ENCODE results near the gene COQ5. TPM values are rescaled to one million over a fixed set of nuclear protein-coding genes. Genes with fewer than 3 reads are reported as not detected.

Gene COQ5
- total RNA-seq, 1 experiment from 2014 or later = 35.1 TPM

DNA sequence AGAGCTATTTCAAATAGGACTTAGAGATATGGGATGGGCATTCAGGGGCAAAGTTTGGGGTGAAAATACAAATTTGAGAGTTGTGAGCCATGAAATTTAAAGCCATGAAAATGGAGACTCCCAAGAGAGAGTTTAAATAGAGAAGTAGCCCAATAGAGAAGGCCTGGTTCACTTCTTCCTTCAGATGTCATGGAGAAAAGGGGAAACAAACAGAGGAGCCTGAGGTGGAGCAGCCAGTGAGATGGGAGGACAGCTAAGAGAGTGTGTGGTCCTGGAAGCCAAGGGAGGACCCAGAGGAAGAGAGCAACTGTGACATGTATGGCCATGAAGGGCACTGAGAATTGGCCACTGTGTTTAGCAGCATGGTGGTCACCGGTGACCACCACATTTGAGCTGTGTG, 45.3 kb downstream of the COQ5 start (continued):
- no peak for TF ChIP-seq CREM (CRISPR knock-in tag; IDR thresholded peaks at IDR 0.05)

DNA sequence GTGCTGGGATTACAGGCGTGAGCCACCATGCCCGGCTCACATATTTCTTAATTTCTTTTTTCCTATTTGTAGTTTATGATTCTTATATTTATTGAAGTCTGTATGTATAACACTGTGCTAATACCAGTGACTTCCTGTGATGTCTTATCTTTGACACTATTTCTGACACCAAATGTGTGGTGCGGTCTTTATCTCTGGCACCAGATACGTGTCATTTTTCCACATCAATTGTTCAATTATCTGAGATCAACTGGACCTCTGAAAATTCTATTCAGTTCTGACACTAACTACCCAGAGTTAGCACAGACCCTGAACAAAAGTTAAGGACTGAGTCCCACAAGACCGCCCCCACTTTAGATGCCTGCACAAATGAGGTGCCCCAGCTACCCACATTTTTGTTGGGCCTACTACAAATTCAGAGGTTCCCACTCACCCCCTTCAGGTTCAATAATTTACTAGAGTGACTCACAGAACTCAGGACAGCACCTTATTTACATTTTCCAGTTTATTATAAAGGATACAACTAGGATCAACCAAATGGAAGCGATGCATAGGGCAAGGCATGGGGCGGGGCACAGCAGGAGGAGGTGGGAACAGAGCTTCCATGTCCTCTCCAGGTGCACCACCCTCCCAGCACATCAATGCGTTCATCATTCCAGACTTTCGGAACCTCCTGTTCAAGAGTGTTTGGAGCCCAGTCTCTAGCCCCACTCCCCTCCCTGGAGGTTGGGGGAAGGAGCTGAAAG, 47.8 kb downstream of the COQ5 start:
- no peak overlapping the region for H3K4me3 Mint-ChIP-seq
- ChIA-PET POLR2A (interaction anchor here (0.6 to 1.2 kb wide), 3 partner anchors 15 to 379 kb away, joined by 3 read pairs; partner anchors contain the start of gene DYNLL1), CTCF (interaction anchor here (0.7 kb wide), 1 partner anchor 28 kb away, joined by 3 read pairs; no protein-coding TSS in a partner anchor)
- no peak for TF ChIP-seq TEAD1 (CRISPR knock-in tag; IDR thresholded peaks at IDR 0.05)
- H3K4me1 Mint-ChIP-seq = peaks cover 6% of the 10 kb centered on the region
- H3K9me3 Mint-ChIP-seq = no peaks in the 10 kb centered on the region
- H3K27me3 Mint-ChIP-seq (ENCODE audit: low read depth) = no peaks in the 10 kb centered on the region
- DNase-seq (ENCODE audit: low spot score) (no peak), ATAC-seq (no peak)
- no peaks in the 10 kb centered on the region for H3K36me3 Mint-ChIP-seq
- H3K27ac Mint-ChIP-seq = no peak overlapping the region

DNA sequence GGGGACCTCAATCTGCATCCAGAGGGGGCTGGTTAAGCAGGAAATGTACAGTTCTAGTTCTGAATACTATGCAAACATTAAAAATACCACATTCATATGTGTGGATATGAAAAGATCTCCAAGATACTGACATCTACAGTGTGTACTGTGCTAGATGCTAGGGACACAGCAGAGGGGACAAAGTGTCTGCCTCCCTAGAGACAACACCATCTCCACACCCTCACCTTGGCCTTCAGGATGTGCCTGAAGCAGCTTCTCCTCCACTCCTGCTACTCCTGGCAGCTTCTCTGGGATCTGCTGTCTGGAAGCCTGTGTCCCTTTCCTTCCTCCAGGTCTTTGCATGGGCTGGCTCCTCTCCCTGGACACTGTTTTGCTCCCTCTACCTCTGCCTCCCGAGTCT, 48.7 kb downstream of the COQ5 start:
- CTCF ChIA-PET = interaction anchor here (0.8 to 1.1 kb wide), 2 partner anchors 10 to 16 kb away, joined by 3 to 5 read pairs; partner anchors contain the start of genes DYNLL1 and SRSF9
- peak overlapping the region; percentile 55 for H3K27ac Mint-ChIP-seq
- H3K27me3 Mint-ChIP-seq (ENCODE audit: low read depth) = no peaks in the 10 kb centered on the region
- DNase-seq (ENCODE audit: low spot score) (no peak), ATAC-seq (no peak)
- POLR2A ChIA-PET = interaction anchor here (1.0 to 1.5 kb wide), 2 partner anchors 16 to 50 kb away, joined by 3 to 9 read pairs; partner anchors contain the start of gene DYNLL1
- H3K4me1 Mint-ChIP-seq = peaks cover 6% of the 10 kb centered on the region
- no peaks in the 10 kb centered on the region for H3K36me3 Mint-ChIP-seq
- no peak overlapping the region for H3K4me3 Mint-ChIP-seq
- TF ChIP-seq, protein P1, sequence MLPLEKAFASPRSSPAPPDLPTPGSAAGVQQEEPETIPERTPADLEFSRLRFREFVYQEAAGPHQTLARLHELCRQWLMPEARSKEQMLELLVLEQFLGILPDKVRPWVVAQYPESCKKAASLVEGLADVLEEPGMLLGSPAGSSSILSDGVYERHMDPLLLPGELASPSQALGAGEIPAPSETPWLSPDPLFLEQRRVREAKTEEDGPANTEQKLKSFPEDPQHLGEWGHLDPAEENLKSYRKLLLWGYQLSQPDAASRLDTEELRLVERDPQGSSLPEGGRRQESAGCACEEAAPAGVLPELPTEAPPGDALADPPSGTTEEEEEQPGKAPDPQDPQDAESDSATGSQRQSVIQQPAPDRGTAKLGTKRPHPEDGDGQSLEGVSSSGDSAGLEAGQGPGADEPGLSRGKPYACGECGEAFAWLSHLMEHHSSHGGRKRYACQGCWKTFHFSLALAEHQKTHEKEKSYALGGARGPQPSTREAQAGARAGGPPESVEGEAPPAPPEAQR (CRISPR knock-in tag; IDR thresholded peaks at IDR 0.05) = no peak
- TF ChIP-seq, protein P2, sequence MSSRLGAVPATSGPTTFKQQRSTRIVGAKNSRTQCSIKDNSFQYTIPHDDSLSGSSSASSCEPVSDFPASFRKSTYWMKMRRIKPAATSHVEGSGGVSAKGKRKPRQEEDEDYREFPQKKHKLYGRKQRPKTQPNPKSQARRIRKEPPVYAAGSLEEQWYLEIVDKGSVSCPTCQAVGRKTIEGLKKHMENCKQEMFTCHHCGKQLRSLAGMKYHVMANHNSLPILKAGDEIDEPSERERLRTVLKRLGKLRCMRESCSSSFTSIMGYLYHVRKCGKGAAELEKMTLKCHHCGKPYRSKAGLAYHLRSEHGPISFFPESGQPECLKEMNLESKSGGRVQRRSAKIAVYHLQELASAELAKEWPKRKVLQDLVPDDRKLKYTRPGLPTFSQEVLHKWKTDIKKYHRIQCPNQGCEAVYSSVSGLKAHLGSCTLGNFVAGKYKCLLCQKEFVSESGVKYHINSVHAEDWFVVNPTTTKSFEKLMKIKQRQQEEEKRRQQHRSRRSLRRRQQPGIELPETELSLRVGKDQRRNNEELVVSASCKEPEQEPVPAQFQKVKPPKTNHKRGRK (CRISPR knock-in tag; IDR thresholded peaks at IDR 0.05; ENCODE audit: borderline replicate concordance) = no peak
- TF ChIP-seq, protein P3, sequence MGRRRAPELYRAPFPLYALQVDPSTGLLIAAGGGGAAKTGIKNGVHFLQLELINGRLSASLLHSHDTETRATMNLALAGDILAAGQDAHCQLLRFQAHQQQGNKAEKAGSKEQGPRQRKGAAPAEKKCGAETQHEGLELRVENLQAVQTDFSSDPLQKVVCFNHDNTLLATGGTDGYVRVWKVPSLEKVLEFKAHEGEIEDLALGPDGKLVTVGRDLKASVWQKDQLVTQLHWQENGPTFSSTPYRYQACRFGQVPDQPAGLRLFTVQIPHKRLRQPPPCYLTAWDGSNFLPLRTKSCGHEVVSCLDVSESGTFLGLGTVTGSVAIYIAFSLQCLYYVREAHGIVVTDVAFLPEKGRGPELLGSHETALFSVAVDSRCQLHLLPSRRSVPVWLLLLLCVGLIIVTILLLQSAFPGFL (CRISPR knock-in tag; IDR thresholded peaks at IDR 0.05; ENCODE audit: borderline replicate concordance) = no peak
- TF ChIP-seq EMX1 (CRISPR knock-in tag; IDR thresholded peaks at IDR 0.05) (no peak), IRF2 (CRISPR knock-in tag; IDR thresholded peaks at IDR 0.05; ENCODE audit: borderline replicate concordance, low read depth) (no peak), ZNF396 (CRISPR knock-in tag; IDR thresholded peaks at IDR 0.05; ENCODE audit: borderline replicate concordance) (no peak), JUN (CRISPR knock-in tag; IDR thresholded peaks at IDR 0.05) (no peak), SOX15 (CRISPR knock-in tag; IDR thresholded peaks at IDR 0.05) (no peak), ZNF423 (CRISPR knock-in tag; IDR thresholded peaks at IDR 0.05) (no peak), RORB (CRISPR knock-in tag; IDR thresholded peaks at IDR 0.05) (no peak)
- TF ChIP-seq, protein P4, sequence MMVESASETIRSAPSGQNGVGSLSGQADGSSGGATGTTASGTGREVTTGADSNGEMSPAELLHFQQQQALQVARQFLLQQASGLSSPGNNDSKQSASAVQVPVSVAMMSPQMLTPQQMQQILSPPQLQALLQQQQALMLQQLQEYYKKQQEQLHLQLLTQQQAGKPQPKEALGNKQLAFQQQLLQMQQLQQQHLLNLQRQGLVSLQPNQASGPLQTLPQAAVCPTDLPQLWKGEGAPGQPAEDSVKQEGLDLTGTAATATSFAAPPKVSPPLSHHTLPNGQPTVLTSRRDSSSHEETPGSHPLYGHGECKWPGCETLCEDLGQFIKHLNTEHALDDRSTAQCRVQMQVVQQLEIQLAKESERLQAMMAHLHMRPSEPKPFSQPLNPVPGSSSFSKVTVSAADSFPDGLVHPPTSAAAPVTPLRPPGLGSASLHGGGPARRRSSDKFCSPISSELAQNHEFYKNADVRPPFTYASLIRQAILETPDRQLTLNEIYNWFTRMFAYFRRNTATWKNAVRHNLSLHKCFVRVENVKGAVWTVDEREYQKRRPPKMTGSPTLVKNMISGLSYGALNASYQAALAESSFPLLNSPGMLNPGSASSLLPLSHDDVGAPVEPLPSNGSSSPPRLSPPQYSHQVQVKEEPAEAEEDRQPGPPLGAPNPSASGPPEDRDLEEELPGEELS (CRISPR knock-in tag; IDR thresholded peaks at IDR 0.05) = no peak
- TF ChIP-seq, protein P5, sequence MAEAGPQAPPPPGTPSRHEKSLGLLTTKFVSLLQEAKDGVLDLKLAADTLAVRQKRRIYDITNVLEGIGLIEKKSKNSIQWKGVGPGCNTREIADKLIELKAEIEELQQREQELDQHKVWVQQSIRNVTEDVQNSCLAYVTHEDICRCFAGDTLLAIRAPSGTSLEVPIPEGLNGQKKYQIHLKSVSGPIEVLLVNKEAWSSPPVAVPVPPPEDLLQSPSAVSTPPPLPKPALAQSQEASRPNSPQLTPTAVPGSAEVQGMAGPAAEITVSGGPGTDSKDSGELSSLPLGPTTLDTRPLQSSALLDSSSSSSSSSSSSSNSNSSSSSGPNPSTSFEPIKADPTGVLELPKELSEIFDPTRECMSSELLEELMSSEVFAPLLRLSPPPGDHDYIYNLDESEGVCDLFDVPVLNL (CRISPR knock-in tag; IDR thresholded peaks at IDR 0.05; ENCODE audit: borderline replicate concordance, low read depth) = no peak
- TF ChIP-seq, protein P6, sequence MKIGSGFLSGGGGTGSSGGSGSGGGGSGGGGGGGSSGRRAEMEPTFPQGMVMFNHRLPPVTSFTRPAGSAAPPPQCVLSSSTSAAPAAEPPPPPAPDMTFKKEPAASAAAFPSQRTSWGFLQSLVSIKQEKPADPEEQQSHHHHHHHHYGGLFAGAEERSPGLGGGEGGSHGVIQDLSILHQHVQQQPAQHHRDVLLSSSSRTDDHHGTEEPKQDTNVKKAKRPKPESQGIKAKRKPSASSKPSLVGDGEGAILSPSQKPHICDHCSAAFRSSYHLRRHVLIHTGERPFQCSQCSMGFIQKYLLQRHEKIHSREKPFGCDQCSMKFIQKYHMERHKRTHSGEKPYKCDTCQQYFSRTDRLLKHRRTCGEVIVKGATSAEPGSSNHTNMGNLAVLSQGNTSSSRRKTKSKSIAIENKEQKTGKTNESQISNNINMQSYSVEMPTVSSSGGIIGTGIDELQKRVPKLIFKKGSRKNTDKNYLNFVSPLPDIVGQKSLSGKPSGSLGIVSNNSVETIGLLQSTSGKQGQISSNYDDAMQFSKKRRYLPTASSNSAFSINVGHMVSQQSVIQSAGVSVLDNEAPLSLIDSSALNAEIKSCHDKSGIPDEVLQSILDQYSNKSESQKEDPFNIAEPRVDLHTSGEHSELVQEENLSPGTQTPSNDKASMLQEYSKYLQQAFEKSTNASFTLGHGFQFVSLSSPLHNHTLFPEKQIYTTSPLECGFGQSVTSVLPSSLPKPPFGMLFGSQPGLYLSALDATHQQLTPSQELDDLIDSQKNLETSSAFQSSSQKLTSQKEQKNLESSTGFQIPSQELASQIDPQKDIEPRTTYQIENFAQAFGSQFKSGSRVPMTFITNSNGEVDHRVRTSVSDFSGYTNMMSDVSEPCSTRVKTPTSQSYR (CRISPR knock-in tag; IDR thresholded peaks at IDR 0.05) = no peak
- TF ChIP-seq, protein P7, sequence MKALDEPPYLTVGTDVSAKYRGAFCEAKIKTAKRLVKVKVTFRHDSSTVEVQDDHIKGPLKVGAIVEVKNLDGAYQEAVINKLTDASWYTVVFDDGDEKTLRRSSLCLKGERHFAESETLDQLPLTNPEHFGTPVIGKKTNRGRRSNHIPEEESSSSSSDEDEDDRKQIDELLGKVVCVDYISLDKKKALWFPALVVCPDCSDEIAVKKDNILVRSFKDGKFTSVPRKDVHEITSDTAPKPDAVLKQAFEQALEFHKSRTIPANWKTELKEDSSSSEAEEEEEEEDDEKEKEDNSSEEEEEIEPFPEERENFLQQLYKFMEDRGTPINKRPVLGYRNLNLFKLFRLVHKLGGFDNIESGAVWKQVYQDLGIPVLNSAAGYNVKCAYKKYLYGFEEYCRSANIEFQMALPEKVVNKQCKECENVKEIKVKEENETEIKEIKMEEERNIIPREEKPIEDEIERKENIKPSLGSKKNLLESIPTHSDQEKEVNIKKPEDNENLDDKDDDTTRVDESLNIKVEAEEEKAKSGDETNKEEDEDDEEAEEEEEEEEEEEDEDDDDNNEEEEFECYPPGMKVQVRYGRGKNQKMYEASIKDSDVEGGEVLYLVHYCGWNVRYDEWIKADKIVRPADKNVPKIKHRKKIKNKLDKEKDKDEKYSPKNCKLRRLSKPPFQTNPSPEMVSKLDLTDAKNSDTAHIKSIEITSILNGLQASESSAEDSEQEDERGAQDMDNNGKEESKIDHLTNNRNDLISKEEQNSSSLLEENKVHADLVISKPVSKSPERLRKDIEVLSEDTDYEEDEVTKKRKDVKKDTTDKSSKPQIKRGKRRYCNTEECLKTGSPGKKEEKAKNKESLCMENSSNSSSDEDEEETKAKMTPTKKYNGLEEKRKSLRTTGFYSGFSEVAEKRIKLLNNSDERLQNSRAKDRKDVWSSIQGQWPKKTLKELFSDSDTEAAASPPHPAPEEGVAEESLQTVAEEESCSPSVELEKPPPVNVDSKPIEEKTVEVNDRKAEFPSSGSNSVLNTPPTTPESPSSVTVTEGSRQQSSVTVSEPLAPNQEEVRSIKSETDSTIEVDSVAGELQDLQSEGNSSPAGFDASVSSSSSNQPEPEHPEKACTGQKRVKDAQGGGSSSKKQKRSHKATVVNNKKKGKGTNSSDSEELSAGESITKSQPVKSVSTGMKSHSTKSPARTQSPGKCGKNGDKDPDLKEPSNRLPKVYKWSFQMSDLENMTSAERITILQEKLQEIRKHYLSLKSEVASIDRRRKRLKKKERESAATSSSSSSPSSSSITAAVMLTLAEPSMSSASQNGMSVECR (CRISPR knock-in tag; IDR thresholded peaks at IDR 0.05; ENCODE audit: borderline replicate concordance) = no peak
- H3K9me3 Mint-ChIP-seq = no peaks in the 10 kb centered on the region
